Fibroblast of the conjunctiva (primary cell): ENCODE measurements around the gene EWSR1.

Experiments
- DNase-seq: peaks from one replicate; pipeline ENCODE4 v3.0.0-alpha.2; 2010; ENCODE audit warnings: low read depth

The EWSR1 gene

GRCh38 chr22:29317827-29318454 is 49.9 kb downstream of the EWSR1 start:
- DNase-seq: no peak

- DNase-seq: no peak
These were observed 51.0 kb downstream of the EWSR1 start for GRCh38 chr22:29319072-29319471.

GRCh38 chr22:29320546-29320945 is 52.5 kb downstream of the EWSR1 start:
- no peak for DNase-seq

- no peak for DNase-seq
These were observed 55.6 kb downstream of the EWSR1 start for GRCh38 chr22:29323641-29324040.

- DNase-seq: no peak
These were observed 57.3 kb downstream of the EWSR1 start for GRCh38 chr22:29325356-29325755.

- no peak for DNase-seq
These were observed 57.8 kb downstream of the EWSR1 start for GRCh38 chr22:29325785-29326315.

- DNase-seq: no peak
These were observed 58.4 kb downstream of the EWSR1 start for GRCh38 chr22:29326481-29326880.

- no peak for DNase-seq
These were observed 59.2 kb downstream of the EWSR1 start for GRCh38 chr22:29327089-29327764.

- no peak for DNase-seq
These were observed 60.0 kb downstream of the EWSR1 start for GRCh38 chr22:29328055-29328454.

GRCh38 chr22:29328566-29329500 is 60.8 kb downstream of the EWSR1 start:
- no peak for DNase-seq

- DNase-seq: no peak
These were observed 61.5 kb downstream of the EWSR1 start for GRCh38 chr22:29329581-29329980.

GRCh38 chr22:29330291-29330690 is 62.2 kb downstream of the EWSR1 start:
- no peak for DNase-seq

- DNase-seq: no peak
These were observed 62.7 kb downstream of the EWSR1 start for GRCh38 chr22:29330753-29331152.

GRCh38 chr22:29331213-29331612 is 63.1 kb downstream of the EWSR1 start:
- DNase-seq: no peak

GRCh38 chr22:29331658-29332300 is 63.7 kb downstream of the EWSR1 start:
- no peak for DNase-seq

GRCh38 chr22:29332886-29333496 is 64.9 kb downstream of the EWSR1 start:
- no peak for DNase-seq

- no peak for DNase-seq
These were observed 66.1 kb downstream of the EWSR1 start for GRCh38 chr22:29334148-29334547.

- no peak for DNase-seq
These were observed 66.8 kb downstream of the EWSR1 start for GRCh38 chr22:29334696-29335344.

- no peak for DNase-seq
These were observed 67.6 kb downstream of the EWSR1 start for GRCh38 chr22:29335656-29336055.

GRCh38 chr22:29336751-29337490 is 68.9 kb downstream of the EWSR1 start:
- no peak for DNase-seq
